GM13977 (cell line): ENCODE results near the gene POM121L2.

Source experiments
- DNase-seq: peaks from one replicate; pipeline ENCODE4 v3.0.0; 2012; ENCODE audit warnings: low spot score
- CTCF ChIP-seq: IDR thresholded peaks from 2 replicates; pipeline ENCODE4 v1.5.1; 2012; ENCODE audit warnings: mild to moderate bottlenecking, control low read depth; ENCODE audit not compliant: insufficient read depth; ENCODE audit errors: extremely low read depth, missing control alignments
- in situ Hi-C: fragments of 300-500 bp; cut with MboI; formaldehyde crosslinking; loops from one replicate; pipeline ENCODE4 v1.12.0; 2022; ENCODE audit warnings: low sequenced_read_pairs, low pct_unique_long_range_greater_than_20kb, mixed read lengths, inconsistent platforms; ENCODE audit not compliant: unreplicated experiment

POM121L2 gene

GRCh38 chr6:27312146-27312949 is at the start of gene POM121L2:
POM121L2 (minus strand) TSS chr6:27312273; CDS start chr6:27312170, 103 bp downstream.
- in situ Hi-C loops, result loop anchor here (25.0 kb wide), 2 partner anchors 300 to 450 kb away; no protein-coding TSS in a partner anchor
- TF ChIP-seq CTCF, result peak; percentile 82
- DNase-seq, result peak; percentile 74

GRCh38 chr6:27359231-27359630 is 47.2 kb upstream of the POM121L2 start:
- in situ Hi-C loops, result no loop called here
- no peak for DNase-seq

GRCh38 chr6:27358786-27359185 is 46.7 kb upstream of the POM121L2 start:
- no peak for TF ChIP-seq CTCF
- in situ Hi-C loops, result no loop called here
- no peak for DNase-seq

More at GRCh38 chr6:27359231-27359630, 47.2 kb upstream of the POM121L2 start:
- no peak for TF ChIP-seq CTCF

DNA sequence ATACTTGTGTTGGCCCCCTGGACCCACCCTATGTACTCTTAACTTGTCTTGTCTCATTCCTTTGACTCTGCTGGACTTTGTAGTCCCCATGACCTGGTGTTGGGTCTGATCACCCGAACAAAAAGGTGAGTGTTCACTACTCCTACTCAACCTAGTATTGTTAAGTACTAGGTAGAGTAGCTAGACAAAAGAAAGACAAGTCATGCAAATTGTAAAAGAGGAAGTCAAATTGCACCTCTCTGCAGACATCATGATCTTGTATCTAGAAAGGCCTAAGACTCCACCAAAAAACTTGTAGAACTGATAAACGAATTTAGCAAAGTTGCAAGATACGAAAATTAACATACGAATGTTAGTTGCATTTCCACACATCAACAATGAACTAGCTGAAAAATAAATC is 40.8 kb upstream of the POM121L2 start:
- in situ Hi-C loops, result no loop called here
- no peak for TF ChIP-seq CTCF
- DNase-seq, result no peak

GRCh38 chr6:27334141-27334540 is 22.1 kb upstream of the POM121L2 start:
- no peak for TF ChIP-seq CTCF
- in situ Hi-C loops, result no loop called here
- no peak for DNase-seq

DNA sequence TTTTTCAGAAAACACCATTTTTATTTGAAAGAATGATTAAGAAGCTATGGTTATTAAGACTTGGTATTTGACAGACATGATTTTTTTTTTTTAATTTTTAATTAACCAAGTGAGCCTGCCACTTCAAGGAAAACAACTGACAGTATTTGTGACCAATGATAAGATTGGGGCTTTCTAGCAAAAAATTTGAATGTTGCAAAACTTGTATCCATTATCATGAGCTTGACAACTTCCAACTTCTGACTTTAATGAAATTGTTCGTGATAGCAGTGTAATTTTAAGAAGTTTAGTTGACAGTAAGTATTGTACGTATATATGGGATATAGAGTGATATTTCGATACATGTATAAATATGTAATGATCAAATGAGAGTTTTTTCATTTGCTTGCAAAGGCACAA is 21.6 kb upstream of the POM121L2 start:
- TF ChIP-seq CTCF, result no peak
- DNase-seq, result no peak
- in situ Hi-C loops, result no loop called here
